Liver (tissue), 3 donors: Measurements from ENCODE around the gene RAB11FIP3.

Experiments
- EGR1 ChIP-seq, 2 donors: IDR thresholded peaks; 2 replicates each; pipeline ENCODE4 v1.6.1; 2016 to 2018; ENCODE audit warnings: antibody characterized with exemption in 2 of 2, low read depth in 2 of 2
- HNF4G ChIP-seq: IDR thresholded peaks from 2 replicates; pipeline ENCODE4 v1.6.1; 2016; ENCODE audit warnings: antibody characterized with exemption
- RAD21 ChIP-seq, 2 donors: IDR thresholded peaks; 2 replicates each; pipeline ENCODE4 v1.6.1; 2016; ENCODE audit warnings: antibody characterized with exemption in 2 of 2, mild to moderate bottlenecking in 2 of 2
- SP1 ChIP-seq: IDR thresholded peaks from 2 replicates; pipeline ENCODE4 v1.6.1; 2018; ENCODE audit warnings: antibody characterized with exemption, mild to moderate bottlenecking
- YY1 ChIP-seq: IDR thresholded peaks from 2 replicates; pipeline ENCODE4 v1.6.1; 2016; ENCODE audit warnings: antibody characterized with exemption, mild to moderate bottlenecking
- ZBTB33 ChIP-seq: IDR thresholded peaks from 2 replicates; pipeline ENCODE4 v1.6.1; 2016; ENCODE audit warnings: antibody characterized with exemption
- TF ChIP-seq, protein P1 (sequence below): fragments of 150-350 bp; IDR thresholded peaks from 2 replicates; pipeline ENCODE4 v1.5.1; 2017; ENCODE audit warnings: improper control_type of control experiment, low read depth, low read length; ENCODE audit not compliant: missing input control
- TF ChIP-seq, protein P2 (sequence below): IDR thresholded peaks from 2 replicates; pipeline ENCODE4 v1.6.1; 2016; ENCODE audit warnings: antibody characterized with exemption
- TF ChIP-seq, protein P3 (sequence below): IDR thresholded peaks from 2 replicates; pipeline ENCODE4 v1.6.1; 2016; ENCODE audit warnings: antibody characterized with exemption, mild to moderate bottlenecking
- donor health status: healthy.
- donor health status: healthy.

DNA sequence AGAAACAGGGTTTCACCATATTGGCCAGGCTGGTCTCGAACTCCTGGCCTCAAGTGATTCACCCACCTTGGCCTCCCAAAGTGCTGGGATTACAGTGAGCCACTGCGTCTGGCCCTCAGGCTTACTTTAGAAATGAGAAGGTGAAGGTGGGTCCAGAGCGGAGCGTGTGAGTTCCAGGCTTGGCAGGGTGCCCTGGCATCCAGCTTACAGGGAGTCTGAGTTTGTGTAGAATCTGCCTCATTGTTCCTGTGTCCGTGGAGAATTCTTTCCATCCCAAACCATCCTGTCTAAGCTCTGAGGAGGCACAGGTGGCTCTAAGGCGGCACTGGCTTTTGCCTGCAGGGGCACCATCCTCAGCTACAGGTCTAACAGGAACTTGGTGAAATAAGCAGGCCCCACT lies 50.6 kb downstream of the RAB11FIP3 start:
- TF ChIP-seq, protein P1, sequence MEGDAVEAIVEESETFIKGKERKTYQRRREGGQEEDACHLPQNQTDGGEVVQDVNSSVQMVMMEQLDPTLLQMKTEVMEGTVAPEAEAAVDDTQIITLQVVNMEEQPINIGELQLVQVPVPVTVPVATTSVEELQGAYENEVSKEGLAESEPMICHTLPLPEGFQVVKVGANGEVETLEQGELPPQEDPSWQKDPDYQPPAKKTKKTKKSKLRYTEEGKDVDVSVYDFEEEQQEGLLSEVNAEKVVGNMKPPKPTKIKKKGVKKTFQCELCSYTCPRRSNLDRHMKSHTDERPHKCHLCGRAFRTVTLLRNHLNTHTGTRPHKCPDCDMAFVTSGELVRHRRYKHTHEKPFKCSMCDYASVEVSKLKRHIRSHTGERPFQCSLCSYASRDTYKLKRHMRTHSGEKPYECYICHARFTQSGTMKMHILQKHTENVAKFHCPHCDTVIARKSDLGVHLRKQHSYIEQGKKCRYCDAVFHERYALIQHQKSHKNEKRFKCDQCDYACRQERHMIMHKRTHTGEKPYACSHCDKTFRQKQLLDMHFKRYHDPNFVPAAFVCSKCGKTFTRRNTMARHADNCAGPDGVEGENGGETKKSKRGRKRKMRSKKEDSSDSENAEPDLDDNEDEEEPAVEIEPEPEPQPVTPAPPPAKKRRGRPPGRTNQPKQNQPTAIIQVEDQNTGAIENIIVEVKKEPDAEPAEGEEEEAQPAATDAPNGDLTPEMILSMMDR, result no peak
- TF ChIP-seq, protein P2, sequence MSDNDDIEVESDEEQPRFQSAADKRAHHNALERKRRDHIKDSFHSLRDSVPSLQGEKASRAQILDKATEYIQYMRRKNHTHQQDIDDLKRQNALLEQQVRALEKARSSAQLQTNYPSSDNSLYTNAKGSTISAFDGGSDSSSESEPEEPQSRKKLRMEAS, result no peak
- TF ChIP-seq YY1 (no peak), ZBTB33 (no peak), RAD21 (IDR thresholded peaks at IDR 0.05) (no peak), SP1 (no peak), EGR1 (IDR thresholded peaks at IDR 0.05; ENCODE audit: low read depth in 2 of 2) (no peak), HNF4G (no peak)
- TF ChIP-seq, protein P3, sequence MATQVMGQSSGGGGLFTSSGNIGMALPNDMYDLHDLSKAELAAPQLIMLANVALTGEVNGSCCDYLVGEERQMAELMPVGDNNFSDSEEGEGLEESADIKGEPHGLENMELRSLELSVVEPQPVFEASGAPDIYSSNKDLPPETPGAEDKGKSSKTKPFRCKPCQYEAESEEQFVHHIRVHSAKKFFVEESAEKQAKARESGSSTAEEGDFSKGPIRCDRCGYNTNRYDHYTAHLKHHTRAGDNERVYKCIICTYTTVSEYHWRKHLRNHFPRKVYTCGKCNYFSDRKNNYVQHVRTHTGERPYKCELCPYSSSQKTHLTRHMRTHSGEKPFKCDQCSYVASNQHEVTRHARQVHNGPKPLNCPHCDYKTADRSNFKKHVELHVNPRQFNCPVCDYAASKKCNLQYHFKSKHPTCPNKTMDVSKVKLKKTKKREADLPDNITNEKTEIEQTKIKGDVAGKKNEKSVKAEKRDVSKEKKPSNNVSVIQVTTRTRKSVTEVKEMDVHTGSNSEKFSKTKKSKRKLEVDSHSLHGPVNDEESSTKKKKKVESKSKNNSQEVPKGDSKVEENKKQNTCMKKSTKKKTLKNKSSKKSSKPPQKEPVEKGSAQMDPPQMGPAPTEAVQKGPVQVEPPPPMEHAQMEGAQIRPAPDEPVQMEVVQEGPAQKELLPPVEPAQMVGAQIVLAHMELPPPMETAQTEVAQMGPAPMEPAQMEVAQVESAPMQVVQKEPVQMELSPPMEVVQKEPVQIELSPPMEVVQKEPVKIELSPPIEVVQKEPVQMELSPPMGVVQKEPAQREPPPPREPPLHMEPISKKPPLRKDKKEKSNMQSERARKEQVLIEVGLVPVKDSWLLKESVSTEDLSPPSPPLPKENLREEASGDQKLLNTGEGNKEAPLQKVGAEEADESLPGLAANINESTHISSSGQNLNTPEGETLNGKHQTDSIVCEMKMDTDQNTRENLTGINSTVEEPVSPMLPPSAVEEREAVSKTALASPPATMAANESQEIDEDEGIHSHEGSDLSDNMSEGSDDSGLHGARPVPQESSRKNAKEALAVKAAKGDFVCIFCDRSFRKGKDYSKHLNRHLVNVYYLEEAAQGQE, result no peak
